ENCODE measurements around the gene LPIN1.

LPIN1 gene

DNA sequence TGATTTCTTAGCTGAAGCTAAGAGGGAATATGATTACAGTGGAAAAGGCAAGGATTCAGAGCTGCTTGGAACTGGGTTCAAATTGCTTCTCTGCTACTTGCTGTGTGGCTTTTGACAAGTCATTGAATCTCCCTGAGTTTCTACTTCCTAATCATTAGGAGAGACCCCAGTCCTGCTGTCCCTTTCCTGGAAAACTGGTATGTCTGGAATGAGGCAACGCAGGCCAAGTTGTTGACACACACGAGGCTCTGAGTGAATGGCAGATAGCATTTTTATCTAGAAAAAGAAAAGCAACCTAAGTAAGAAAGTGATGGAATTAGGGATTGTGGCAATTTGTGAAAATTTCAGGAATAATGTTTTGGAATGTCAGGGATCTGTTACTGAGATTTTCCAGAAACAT lies 123.6 kb downstream of the LPIN1 start:
- no peak for DNase-seq (ENCODE audit: extremely low read depth, low read depth)
- TF ChIP-seq, protein P1, sequence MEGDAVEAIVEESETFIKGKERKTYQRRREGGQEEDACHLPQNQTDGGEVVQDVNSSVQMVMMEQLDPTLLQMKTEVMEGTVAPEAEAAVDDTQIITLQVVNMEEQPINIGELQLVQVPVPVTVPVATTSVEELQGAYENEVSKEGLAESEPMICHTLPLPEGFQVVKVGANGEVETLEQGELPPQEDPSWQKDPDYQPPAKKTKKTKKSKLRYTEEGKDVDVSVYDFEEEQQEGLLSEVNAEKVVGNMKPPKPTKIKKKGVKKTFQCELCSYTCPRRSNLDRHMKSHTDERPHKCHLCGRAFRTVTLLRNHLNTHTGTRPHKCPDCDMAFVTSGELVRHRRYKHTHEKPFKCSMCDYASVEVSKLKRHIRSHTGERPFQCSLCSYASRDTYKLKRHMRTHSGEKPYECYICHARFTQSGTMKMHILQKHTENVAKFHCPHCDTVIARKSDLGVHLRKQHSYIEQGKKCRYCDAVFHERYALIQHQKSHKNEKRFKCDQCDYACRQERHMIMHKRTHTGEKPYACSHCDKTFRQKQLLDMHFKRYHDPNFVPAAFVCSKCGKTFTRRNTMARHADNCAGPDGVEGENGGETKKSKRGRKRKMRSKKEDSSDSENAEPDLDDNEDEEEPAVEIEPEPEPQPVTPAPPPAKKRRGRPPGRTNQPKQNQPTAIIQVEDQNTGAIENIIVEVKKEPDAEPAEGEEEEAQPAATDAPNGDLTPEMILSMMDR (IDR thresholded peaks at IDR 0.05; ENCODE audit: low read depth, low read length, missing control alignments) = no peak
- no peak overlapping the region for H3K4me3 ChIP-seq (replicated peaks; ENCODE audit: low read depth, low read length)

DNA sequence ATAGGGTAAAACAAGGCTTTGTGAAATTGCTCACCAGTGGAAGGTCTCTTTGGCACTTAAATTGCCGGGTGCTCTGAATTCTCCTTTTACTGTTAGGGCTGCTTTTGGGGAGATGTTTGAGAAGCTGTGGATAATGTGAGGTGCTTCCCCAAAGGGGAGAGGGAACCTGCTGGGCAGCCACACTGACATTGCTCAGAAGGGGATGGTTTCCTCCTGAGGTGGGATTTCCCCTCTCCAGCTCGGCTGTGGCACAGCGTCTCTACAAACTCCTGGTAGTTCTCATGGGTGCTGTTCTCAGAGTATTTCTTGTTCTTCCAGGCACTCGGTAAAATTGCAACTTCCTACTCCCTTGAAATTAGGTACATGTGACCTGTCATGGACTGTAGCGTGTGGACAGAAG lies 124.2 kb downstream of the LPIN1 start:
- TF ChIP-seq, protein P1 (IDR thresholded peaks at IDR 0.05; ENCODE audit: low read depth, low read length, missing control alignments) = no peak
- no peak for DNase-seq (ENCODE audit: extremely low read depth, low read depth)
- no peak overlapping the region for H3K4me3 ChIP-seq (replicated peaks; ENCODE audit: low read depth, low read length)

DNA sequence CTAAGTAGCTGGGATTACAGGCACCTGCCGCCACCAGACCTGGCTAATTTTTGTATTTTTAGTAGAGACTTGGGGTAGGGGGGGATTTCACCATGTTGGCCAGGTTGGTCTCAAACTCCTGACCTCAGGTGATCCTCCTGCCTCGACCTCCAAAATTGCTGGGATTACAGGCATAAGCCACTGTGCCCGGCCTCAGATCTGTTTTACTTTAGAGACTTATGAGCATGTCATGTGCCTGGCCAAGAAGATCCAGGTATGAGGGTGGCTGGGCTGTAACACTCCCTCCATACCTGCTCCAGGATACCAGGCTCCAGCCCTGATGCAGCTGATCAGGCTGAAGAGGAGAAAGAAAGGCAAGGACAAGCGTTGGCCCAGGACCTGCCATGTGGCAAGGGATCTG lies 125.0 kb downstream of the LPIN1 start:
- DNase-seq (ENCODE audit: extremely low read depth, low read depth) = no peak

DNA sequence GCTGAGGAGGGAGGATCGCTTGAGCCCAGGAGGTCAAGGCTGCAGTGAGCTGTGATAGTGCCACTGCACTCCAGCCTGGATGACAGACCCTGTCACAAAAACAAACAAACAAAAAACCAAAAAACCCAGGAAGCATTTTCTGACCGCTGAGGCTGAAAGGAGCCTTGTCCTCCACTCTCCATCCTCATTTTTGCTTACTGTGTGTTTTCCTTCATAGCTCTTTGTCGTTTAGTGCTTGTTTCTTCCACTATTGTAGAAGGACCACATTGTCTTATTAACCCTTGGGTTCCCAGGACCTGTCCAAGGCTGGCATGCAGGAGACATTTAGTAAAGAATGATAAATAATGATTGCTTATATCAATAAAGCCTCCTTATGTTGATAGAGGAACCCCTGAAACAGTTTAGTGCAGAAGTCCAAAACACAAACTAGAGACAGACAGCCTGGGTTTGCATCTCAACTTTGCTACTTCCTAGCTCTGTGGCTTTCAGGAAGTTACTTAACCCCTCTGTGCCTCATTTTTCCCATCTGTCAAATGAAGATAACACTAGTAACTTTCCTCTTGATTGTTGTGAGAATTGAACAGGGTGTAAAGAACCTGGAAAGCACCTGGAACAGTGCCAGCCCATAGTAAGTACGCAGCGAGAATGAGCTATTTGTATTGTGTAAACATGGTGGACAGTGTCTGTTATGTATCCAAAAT lies 126.0 kb downstream of the LPIN1 start:
- TF ChIP-seq, protein P1 (IDR thresholded peaks at IDR 0.05; ENCODE audit: low read depth, low read length, missing control alignments) = no peak
- no peak for DNase-seq (ENCODE audit: extremely low read depth, low read depth)
- no peak overlapping the region for H3K4me3 ChIP-seq (replicated peaks; ENCODE audit: low read depth, low read length)

More for the DNA sequence above, 125.0 kb downstream of the LPIN1 start:
- TF ChIP-seq, protein P1 (IDR thresholded peaks at IDR 0.05; ENCODE audit: low read depth, low read length, missing control alignments) = no peak
- H3K4me3 ChIP-seq (replicated peaks; ENCODE audit: low read depth, low read length) = no peak overlapping the region

DNA sequence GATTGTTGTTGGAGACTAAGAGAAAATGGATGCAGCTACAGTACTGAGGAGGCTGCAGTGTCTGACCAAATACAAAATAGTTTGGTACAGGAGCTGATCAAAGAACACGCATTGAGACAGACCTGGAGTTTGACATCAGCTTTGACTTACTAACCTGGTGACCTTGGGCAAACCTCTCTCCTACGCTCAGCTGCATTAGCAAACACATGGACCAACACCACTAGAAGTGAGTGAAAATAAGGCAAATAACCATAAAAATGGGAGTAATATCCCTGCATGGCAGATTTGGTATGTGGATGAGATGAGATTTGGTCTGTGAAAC lies 126.5 kb downstream of the LPIN1 start:
- no peak for DNase-seq (ENCODE audit: extremely low read depth, low read depth)
- TF ChIP-seq, protein P1 (IDR thresholded peaks at IDR 0.05; ENCODE audit: low read depth, low read length, missing control alignments) = no peak
- no peak overlapping the region for H3K4me3 ChIP-seq (replicated peaks; ENCODE audit: low read depth, low read length)

DNA sequence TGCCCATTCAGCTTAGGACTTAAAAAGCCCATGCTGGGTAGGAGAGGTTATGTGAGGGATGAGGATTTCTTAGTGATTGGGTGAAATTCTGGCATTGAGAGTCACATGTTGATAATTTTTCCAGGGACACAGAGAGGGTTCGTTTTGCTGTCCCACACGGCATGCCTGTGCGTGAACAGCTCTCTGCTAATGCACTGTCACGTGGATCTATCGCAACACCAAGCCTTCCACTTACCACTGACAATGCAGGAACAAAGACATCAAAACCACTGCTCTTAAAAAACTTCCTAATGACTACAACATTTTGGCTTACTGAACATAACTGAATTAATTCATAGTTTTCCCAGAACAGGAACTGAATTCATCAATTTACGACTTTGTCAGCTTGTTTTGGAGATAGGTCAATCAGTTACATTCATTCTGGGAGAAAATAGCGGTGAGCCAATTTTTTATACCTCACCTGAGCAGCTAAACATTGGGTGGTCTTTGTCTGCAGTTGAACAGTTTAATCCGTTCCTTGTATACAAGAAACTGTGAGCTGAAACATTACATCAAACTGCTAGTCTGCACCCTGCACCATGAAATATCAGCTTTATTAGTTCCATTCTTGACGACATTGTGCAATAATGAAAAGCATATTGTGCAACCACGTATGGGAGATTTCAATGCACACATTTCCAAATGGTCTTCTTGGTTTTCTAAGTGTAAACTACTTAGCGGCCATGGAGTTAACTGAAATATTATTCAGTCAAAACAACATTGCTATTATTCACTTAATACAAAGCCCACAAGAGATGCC lies 127.1 kb downstream of the LPIN1 start:
- no peak overlapping the region for H3K4me3 ChIP-seq (replicated peaks; ENCODE audit: low read depth, low read length)
- peak; percentile 29 for DNase-seq (ENCODE audit: extremely low read depth, low read depth)
- TF ChIP-seq, protein P1 (IDR thresholded peaks at IDR 0.05; ENCODE audit: low read depth, low read length, missing control alignments) = no peak
